ENCODE measurements around the gene SNAPC3.

SNAPC3 gene

GRCh38 chr9:15510789-15511575 is 88.3 kb downstream of the SNAPC3 start, which contains the start of gene PSIP1 (continued):
- TF ChIP-seq REPIN1 (tag by site-specific recombination; IDR thresholded peaks at IDR 0.05; ENCODE audit: low read depth) = 0 out of 2 replicates have a peak, but pooled peaks have one; percentile 53
- TF ChIP-seq ZNF426 (tag by site-specific recombination; IDR thresholded peaks at IDR 0.05) = no peak
- TF ChIP-seq, protein P1, sequence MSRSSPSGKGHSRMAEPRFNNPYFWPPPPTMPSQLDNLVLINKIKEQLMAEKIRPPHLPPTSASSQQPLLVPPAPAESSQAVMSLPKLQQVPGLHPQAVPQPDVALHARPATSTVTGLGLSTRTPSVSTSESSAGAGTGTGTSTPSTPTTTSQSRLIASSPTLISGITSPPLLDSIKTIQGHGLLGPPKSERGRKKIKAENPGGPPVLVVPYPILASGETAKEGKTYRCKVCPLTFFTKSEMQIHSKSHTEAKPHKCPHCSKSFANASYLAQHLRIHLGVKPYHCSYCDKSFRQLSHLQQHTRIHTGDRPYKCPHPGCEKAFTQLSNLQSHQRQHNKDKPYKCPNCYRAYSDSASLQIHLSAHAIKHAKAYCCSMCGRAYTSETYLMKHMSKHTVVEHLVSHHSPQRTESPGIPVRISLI (tag by site-specific recombination; IDR thresholded peaks at IDR 0.05) = no peak
- no peak for TF ChIP-seq ZBTB6 (tag by site-specific recombination; IDR thresholded peaks at IDR 0.05)
- no peak for TF ChIP-seq ZFP41 (tag by site-specific recombination; IDR thresholded peaks at IDR 0.05; ENCODE audit: borderline replicate concordance)
- no peak for TF ChIP-seq GLI4 (tag by site-specific recombination; IDR thresholded peaks at IDR 0.05)
- TF ChIP-seq, protein P2, sequence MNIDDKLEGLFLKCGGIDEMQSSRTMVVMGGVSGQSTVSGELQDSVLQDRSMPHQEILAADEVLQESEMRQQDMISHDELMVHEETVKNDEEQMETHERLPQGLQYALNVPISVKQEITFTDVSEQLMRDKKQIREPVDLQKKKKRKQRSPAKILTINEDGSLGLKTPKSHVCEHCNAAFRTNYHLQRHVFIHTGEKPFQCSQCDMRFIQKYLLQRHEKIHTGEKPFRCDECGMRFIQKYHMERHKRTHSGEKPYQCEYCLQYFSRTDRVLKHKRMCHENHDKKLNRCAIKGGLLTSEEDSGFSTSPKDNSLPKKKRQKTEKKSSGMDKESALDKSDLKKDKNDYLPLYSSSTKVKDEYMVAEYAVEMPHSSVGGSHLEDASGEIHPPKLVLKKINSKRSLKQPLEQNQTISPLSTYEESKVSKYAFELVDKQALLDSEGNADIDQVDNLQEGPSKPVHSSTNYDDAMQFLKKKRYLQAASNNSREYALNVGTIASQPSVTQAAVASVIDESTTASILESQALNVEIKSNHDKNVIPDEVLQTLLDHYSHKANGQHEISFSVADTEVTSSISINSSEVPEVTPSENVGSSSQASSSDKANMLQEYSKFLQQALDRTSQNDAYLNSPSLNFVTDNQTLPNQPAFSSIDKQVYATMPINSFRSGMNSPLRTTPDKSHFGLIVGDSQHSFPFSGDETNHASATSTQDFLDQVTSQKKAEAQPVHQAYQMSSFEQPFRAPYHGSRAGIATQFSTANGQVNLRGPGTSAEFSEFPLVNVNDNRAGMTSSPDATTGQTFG (tag by site-specific recombination; IDR thresholded peaks at IDR 0.05; ENCODE audit: borderline replicate concordance) = no peak
- no peak for TF ChIP-seq BCL6B (tag by site-specific recombination; IDR thresholded peaks at IDR 0.05)
- TF ChIP-seq ZNF2 (tag by site-specific recombination; IDR thresholded peaks at IDR 0.05) = peak; percentile 79
- TF ChIP-seq, protein P3, sequence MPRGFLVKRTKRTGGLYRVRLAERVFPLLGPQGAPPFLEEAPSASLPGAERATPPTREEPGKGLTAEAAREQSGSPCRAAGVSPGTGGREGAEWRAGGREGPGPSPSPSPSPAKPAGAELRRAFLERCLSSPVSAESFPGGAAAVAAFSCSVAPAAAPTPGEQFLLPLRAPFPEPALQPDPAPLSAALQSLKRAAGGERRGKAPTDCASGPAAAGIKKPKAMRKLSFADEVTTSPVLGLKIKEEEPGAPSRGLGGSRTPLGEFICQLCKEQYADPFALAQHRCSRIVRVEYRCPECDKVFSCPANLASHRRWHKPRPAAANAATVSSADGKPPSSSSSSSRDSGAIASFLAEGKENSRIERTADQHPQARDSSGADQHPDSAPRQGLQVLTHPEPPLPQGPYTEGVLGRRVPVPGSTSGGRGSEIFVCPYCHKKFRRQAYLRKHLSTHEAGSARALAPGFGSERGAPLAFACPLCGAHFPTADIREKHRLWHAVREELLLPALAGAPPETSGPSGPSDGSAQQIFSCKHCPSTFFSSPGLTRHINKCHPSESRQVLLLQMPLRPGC (tag by site-specific recombination; IDR thresholded peaks at IDR 0.05) = 0 out of 2 replicates have a peak, but pooled peaks have one; percentile 56
- TF ChIP-seq ZNF221 (tag by site-specific recombination; IDR thresholded peaks at IDR 0.05; ENCODE audit: borderline replicate concordance) = no peak
- TF ChIP-seq, protein P4, sequence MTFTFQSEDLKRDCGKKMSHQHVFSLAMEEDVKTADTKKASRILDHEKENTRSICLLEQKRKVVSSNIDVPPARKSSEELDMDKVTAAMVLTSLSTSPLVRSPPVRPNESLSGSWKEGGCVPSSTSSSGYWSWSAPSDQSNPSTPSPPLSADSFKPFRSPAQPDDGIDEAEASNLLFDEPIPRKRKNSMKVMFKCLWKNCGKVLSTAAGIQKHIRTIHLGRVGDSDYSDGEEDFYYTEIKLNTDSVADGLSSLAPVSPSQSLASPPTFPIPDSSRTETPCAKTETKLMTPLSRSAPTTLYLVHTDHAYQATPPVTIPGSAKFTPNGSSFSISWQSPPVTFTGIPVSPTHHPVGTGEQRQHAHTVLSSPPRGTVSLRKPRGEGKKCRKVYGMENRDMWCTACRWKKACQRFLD (tag by site-specific recombination; IDR thresholded peaks at IDR 0.05) = no peak
- TF ChIP-seq ZNF658 (tag by site-specific recombination; IDR thresholded peaks at IDR 0.05) = no peak
- TF ChIP-seq ZNF114 (tag by site-specific recombination; IDR thresholded peaks at IDR 0.05) = no peak
- no peak for TF ChIP-seq ZNF670 (tag by site-specific recombination; IDR thresholded peaks at IDR 0.05; ENCODE audit: low read depth)
- TF ChIP-seq ZNF664 (tag by site-specific recombination; IDR thresholded peaks at IDR 0.05) = no peak
- peak; percentile 59; the same call in 1 of the 2 replicates for TF ChIP-seq ZEB2 (tag by site-specific recombination; IDR thresholded peaks at IDR 0.05)
- no peak for TF ChIP-seq ZNF529 (tag by site-specific recombination; IDR thresholded peaks at IDR 0.05; ENCODE audit: insufficient replicate concordance)
- no peak for TF ChIP-seq ZNF175 (tag by site-specific recombination; IDR thresholded peaks at IDR 0.05)
- no peak for TF ChIP-seq ZNF48 (tag by site-specific recombination; IDR thresholded peaks at IDR 0.05)
- no peak for TF ChIP-seq ZNF26 (tag by site-specific recombination; IDR thresholded peaks at IDR 0.05)
- TF ChIP-seq ZNF600 (tag by site-specific recombination; IDR thresholded peaks at IDR 0.05) = peak; percentile 95
- no peak for TF ChIP-seq ZNF555 (tag by site-specific recombination; conservative IDR thresholded peaks at IDR 0.05)
- TF ChIP-seq ZNF37A (tag by site-specific recombination; IDR thresholded peaks at IDR 0.05) = no peak
- TF ChIP-seq ZNF548 (tag by site-specific recombination; IDR thresholded peaks at IDR 0.05) = no peak
- no peak for TF ChIP-seq HIC1 (tag by site-specific recombination; IDR thresholded peaks at IDR 0.05)
